Umbilical cord (tissue), 2 donors: ENCODE results near the gene STIMATE. TPM values are rescaled to one million over a fixed set of nuclear protein-coding genes. Genes with fewer than 3 reads are reported as not detected.
A peak's percentile ranks its signal among the peaks of the same experiment; 100 is the strongest.

ENCODE experiments used
- DNase-seq: peaks from one replicate; pipeline ENCODE4 v3.0.0-alpha.2; 2015; ENCODE audit warnings: low spot score
- total RNA-seq: library from RNA; depleted of rRNA; stranded (reverse); fragments of >200 nt; gene quantifications from one replicate; pipeline ENCODE4 v1.2.3, GENCODE V29; 2014; ENCODE audit warnings: low replicate concordance; ENCODE audit not compliant: insufficient read depth

Gene STIMATE
- total RNA-seq: 7.2 TPM

GRCh38 chr3:52897130-52898122 is at the start of gene STIMATE:
TSS of gene STIMATE (minus strand) at chr3:52897548. CDS start at chr3:52897450, 98 bp downstream.
- peak; percentile 89 for DNase-seq

- no peak for DNase-seq
Observed at GRCh38 chr3:52939600-52939999, 42.3 kb upstream of the STIMATE start.

GRCh38 chr3:52934630-52935530 is 37.5 kb upstream of the STIMATE start:
- DNase-seq: peak; percentile 71

- DNase-seq: no peak
Observed at GRCh38 chr3:52931889-52932288, 34.5 kb upstream of the STIMATE start.

GRCh38 chr3:52931328-52931727 is 34.0 kb upstream of the STIMATE start:
- DNase-seq: no peak

- DNase-seq: no peak
Observed at GRCh38 chr3:52930748-52931147, 33.4 kb upstream of the STIMATE start.

- no peak for DNase-seq
Observed at GRCh38 chr3:52926554-52926953, 29.2 kb upstream of the STIMATE start.

GRCh38 chr3:52925405-52926313 is 28.3 kb upstream of the STIMATE start:
- DNase-seq: no peak

GRCh38 chr3:52923963-52924362 is 26.6 kb upstream of the STIMATE start:
- no peak for DNase-seq

- no peak for DNase-seq
Observed at GRCh38 chr3:52920841-52921240, 23.5 kb upstream of the STIMATE start.

- DNase-seq: no peak
Observed at GRCh38 chr3:52917044-52917443, 19.7 kb upstream of the STIMATE start.

GRCh38 chr3:52915294-52915693 is 17.9 kb upstream of the STIMATE start:
- no peak for DNase-seq

GRCh38 chr3:52912885-52913731 is 15.8 kb upstream of the STIMATE start:
- DNase-seq: no peak

- DNase-seq: no peak
Observed at GRCh38 chr3:52910823-52911222, 13.5 kb upstream of the STIMATE start.

GRCh38 chr3:52907497-52907896 is 10.1 kb upstream of the STIMATE start:
- no peak for DNase-seq

- DNase-seq: no peak
Observed at GRCh38 chr3:52904552-52904951, 7.2 kb upstream of the STIMATE start.

- DNase-seq: no peak
Observed at GRCh38 chr3:52904000-52904399, 6.7 kb upstream of the STIMATE start.

GRCh38 chr3:52896613-52897012 is 735 bp downstream of the STIMATE start:
- no peak for DNase-seq

- DNase-seq: no peak
Observed at GRCh38 chr3:52896151-52896550, 1.2 kb downstream of the STIMATE start.

- no peak for DNase-seq
Observed at GRCh38 chr3:52895418-52895817, 1.9 kb downstream of the STIMATE start.
